Left kidney (tissue), 2 donors: ENCODE results near the gene NCBP3. TPM values are rescaled to one million over a fixed set of nuclear protein-coding genes. Genes with fewer than 3 reads are reported as not detected.

Experiments used
- DNase-seq: peaks from one replicate; pipeline ENCODE4 v3.0.0-alpha.2; 2013
- polyA plus RNA-seq: library from polyadenylated mRNA; unstranded; fragments of 120-200 nt; gene quantifications from one replicate; pipeline ENCODE4 v1.2.1, GENCODE V29; 2013; ENCODE audit not compliant: insufficient read length

The NCBP3 gene
- polyA plus RNA-seq, 1 donor, result 116 TPM

- DNase-seq, result no peak
Observed at GRCh38 chr17:3813171-3813570, 32.9 kb downstream of the NCBP3 start.

- no peak for DNase-seq
Observed at GRCh38 chr17:3812771-3813170, 33.3 kb downstream of the NCBP3 start.

GRCh38 chr17:3812284-3812683 lies 33.8 kb downstream of the NCBP3 start:
- DNase-seq, result no peak

- no peak for DNase-seq
Observed at GRCh38 chr17:3810019-3810418, 36.0 kb downstream of the NCBP3 start.

- no peak for DNase-seq
Observed at GRCh38 chr17:3809135-3809534, 36.9 kb downstream of the NCBP3 start.

GRCh38 chr17:3808701-3809100 lies 37.3 kb downstream of the NCBP3 start:
- no peak for DNase-seq

- no peak for DNase-seq
Observed at GRCh38 chr17:3805581-3805980, 40.5 kb downstream of the NCBP3 start.

- DNase-seq, result no peak
Observed at GRCh38 chr17:3804503-3804931, 41.5 kb downstream of the NCBP3 start.

GRCh38 chr17:3803308-3803640 lies 42.8 kb downstream of the NCBP3 start:
- no peak for DNase-seq

GRCh38 chr17:3802461-3803307 lies 43.4 kb downstream of the NCBP3 start:
- peak; percentile 33 for DNase-seq

GRCh38 chr17:3801792-3802191 lies 44.3 kb downstream of the NCBP3 start:
- no peak for DNase-seq

GRCh38 chr17:3801347-3801746 lies 44.7 kb downstream of the NCBP3 start:
- DNase-seq, result no peak

- DNase-seq, result no peak
Observed at GRCh38 chr17:3800362-3801271, 45.4 kb downstream of the NCBP3 start, which contains the start of gene ITGAE. TSS of gene ITGAE (minus strand) at chr17:3801188. CDS start at chr17:3801144, 44 bp downstream.

GRCh38 chr17:3799181-3799945 lies 46.7 kb downstream of the NCBP3 start:
- DNase-seq, result no peak

- no peak for DNase-seq
Observed at GRCh38 chr17:3798273-3799180, 47.5 kb downstream of the NCBP3 start.

GRCh38 chr17:3796822-3797170 lies 49.2 kb downstream of the NCBP3 start:
- no peak for DNase-seq

- no peak for DNase-seq
Observed at GRCh38 chr17:3796110-3796821, 49.8 kb downstream of the NCBP3 start.

- no peak for DNase-seq
Observed at GRCh38 chr17:3795390-3796102, 50.5 kb downstream of the NCBP3 start.

GRCh38 chr17:3794557-3795389 lies 51.3 kb downstream of the NCBP3 start:
- no peak for DNase-seq
